ENCODE results near the gene PARM1. TPM values are rescaled to one million over a fixed set of nuclear protein-coding genes. Genes with fewer than 3 reads are reported as not detected.

Gene PARM1
- total RNA-seq, 2 experiments from 2014 or later, result not detected

DNA sequence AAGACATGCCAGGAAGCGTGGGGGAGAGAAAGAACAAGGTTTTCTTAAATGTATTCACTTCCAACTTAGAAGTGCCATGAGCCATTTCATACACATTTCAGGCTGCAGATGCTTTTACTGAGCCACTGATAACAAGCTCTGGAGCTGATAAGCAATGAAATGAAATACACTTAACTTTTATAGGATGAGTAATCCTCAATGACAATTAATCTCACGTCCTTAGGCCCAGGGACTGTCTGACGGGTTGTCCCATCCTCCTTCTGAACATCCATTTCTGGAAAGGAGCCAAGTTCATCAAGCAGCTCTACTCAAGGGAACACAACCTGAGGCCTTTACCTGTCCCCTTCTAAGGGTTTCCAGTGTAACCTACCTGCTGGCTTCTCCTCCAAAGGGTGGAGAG, 121.2 kb downstream of the PARM1 start:
- POLR2A ChIA-PET, result no interaction called here
- H3K27ac Mint-ChIP-seq, result no peak overlapping the region
- no peak for DNase-seq
- H3K4me3 Mint-ChIP-seq, result no peak overlapping the region
- CTCF ChIA-PET, result no interaction called here
- H3K27me3 Mint-ChIP-seq, result no peaks in the 10 kb centered on the region
- no peaks in the 10 kb centered on the region for H3K36me3 Mint-ChIP-seq (ENCODE audit: low read depth)
- H3K4me1 Mint-ChIP-seq, result no peaks in the 10 kb centered on the region
- no peaks in the 10 kb centered on the region for H3K9me3 Mint-ChIP-seq

DNA sequence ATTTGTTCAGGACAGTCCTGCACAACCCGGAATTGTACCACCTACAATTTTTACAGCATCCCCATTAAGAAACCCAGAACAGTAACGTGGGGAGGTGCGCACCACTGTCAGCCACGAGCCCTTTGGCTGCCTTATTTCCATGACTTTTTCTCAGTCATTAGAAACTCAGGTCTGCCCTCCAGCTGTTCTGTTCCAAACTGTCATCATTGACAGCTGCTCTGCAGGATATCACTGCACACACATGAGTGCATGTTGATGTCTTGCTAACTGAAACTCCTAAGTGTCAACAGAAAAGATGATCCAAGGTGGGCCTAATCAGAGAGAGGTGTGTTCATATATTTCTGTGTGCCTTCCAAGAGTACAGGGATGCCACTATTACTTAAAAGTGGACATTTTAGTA, 123.4 kb downstream of the PARM1 start:
- DNase-seq, result no peak
- Mint-ChIP-seq H3K36me3 (ENCODE audit: low read depth) (no peaks in the 10 kb centered on the region), H3K4me3 (no peak overlapping the region), H3K27ac (no peak overlapping the region), H3K9me3 (no peaks in the 10 kb centered on the region), H3K27me3 (no peaks in the 10 kb centered on the region), H3K4me1 (no peaks in the 10 kb centered on the region)
- CTCF ChIA-PET, result interaction anchor here (0.9 kb wide), 1 partner anchor 54 kb away, joined by 3 read pairs; no protein-coding TSS in a partner anchor
- POLR2A ChIA-PET, result no interaction called here

DNA sequence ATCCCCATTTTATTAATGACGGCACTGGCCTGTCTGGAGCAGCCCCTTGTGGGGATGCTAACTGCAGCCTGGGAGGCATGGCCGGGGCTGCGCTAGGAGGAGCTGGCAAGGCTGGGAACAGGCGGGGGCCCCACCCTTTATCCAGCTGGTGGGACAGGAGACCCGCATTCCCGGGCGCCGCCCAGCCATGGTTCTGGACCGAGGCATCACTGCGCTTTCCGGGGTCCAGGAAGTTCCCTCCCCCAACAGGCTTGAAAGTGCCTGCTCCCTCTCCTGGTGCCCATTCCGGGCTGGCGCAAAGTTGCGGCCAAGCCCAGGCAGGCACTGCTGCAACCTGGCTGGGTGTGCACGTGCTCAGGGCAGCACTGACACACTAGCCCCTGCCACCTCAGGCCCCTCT, 124.5 kb downstream of the PARM1 start:
- POLR2A ChIA-PET, result no interaction called here
- Mint-ChIP-seq H3K27ac (no peak overlapping the region), H3K4me3 (no peak overlapping the region), H3K27me3 (no peaks in the 10 kb centered on the region), H3K4me1 (no peaks in the 10 kb centered on the region), H3K9me3 (no peaks in the 10 kb centered on the region), H3K36me3 (ENCODE audit: low read depth) (no peaks in the 10 kb centered on the region)
- CTCF ChIA-PET, result interaction anchor here (0.9 kb wide), 1 partner anchor 53 kb away, joined by 3 read pairs; no protein-coding TSS in a partner anchor
- DNase-seq, result no peak

DNA sequence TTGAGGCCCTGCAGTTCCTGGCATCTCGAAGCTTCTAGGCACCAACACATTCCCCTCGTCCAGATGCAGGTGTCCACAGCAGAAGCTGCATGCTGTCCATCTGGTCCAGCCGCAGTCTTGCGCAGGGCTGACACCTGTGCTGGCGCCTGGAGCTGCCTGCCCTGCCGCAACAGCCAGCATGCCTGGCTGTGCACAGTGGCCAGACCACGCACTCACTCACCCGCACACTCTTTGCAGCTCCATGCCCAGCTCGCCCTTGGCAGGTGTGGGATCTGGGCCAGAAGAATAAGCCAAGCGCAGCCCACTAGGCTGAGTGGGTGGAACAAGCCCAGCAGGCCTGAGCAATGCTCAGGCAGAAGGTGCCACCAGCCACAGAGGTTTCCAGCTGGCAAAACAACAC, 125.6 kb downstream of the PARM1 start:
- H3K4me3 Mint-ChIP-seq, result no peak overlapping the region
- no peaks in the 10 kb centered on the region for H3K27me3 Mint-ChIP-seq
- DNase-seq, result no peak
- H3K4me1 Mint-ChIP-seq, result no peaks in the 10 kb centered on the region
- no peaks in the 10 kb centered on the region for H3K36me3 Mint-ChIP-seq (ENCODE audit: low read depth)
- no peaks in the 10 kb centered on the region for H3K9me3 Mint-ChIP-seq
- POLR2A ChIA-PET, result no interaction called here
- no peak overlapping the region for H3K27ac Mint-ChIP-seq
- CTCF ChIA-PET, result no interaction called here

DNA sequence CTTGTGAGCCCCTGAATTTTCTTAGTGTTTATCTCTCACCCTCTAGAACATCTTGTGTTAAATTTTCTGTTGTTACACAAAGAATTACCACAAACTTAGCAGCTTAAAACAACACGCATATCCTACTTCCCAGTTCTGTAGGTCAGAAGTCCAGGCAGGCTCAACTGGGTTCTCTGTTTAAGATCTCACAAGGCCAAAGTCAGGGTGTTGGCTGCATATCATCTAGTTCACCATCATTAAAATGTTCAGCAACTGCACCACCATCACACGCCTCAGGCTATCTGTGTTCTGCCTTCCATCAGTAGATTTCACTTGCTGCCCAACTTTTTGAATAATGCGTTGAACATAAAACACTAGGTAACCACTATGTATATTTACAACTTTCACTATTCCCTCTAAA, 130.5 kb downstream of the PARM1 start:
- no peak overlapping the region for H3K4me3 Mint-ChIP-seq
- DNase-seq, result no peak
- H3K36me3 Mint-ChIP-seq (ENCODE audit: low read depth), result no peaks in the 10 kb centered on the region
- ChIA-PET CTCF (no interaction called here), POLR2A (no interaction called here)
- H3K4me1 Mint-ChIP-seq, result no peaks in the 10 kb centered on the region
- no peaks in the 10 kb centered on the region for H3K27me3 Mint-ChIP-seq
- H3K27ac Mint-ChIP-seq, result no peak overlapping the region
- H3K9me3 Mint-ChIP-seq, result no peaks in the 10 kb centered on the region

DNA sequence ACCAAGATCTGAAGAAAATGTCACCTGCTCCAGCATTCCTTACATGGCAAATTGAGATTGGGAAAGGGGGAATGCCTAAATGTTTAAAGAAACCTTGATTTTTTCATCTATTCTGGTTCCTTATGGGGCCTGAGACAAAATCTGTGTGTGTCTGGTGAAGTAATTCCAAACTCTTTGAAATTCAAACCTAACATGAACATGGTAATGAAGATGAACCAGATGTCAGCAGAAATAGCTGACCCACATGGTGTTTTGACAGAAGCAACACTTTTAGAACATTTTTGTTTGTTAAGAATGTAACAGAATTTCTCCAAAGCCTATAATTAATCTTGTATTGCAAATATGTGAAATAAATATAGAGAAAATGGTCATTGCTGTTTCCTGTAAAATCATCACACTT, 133.0 kb downstream of the PARM1 start:
- H3K4me3 Mint-ChIP-seq, result no peak overlapping the region
- no peaks in the 10 kb centered on the region for H3K4me1 Mint-ChIP-seq
- ChIA-PET POLR2A (no interaction called here), CTCF (no interaction called here)
- no peaks in the 10 kb centered on the region for H3K36me3 Mint-ChIP-seq (ENCODE audit: low read depth)
- H3K9me3 Mint-ChIP-seq, result no peaks in the 10 kb centered on the region
- no peak overlapping the region for H3K27ac Mint-ChIP-seq
- H3K27me3 Mint-ChIP-seq, result no peaks in the 10 kb centered on the region
- no peak for DNase-seq

DNA sequence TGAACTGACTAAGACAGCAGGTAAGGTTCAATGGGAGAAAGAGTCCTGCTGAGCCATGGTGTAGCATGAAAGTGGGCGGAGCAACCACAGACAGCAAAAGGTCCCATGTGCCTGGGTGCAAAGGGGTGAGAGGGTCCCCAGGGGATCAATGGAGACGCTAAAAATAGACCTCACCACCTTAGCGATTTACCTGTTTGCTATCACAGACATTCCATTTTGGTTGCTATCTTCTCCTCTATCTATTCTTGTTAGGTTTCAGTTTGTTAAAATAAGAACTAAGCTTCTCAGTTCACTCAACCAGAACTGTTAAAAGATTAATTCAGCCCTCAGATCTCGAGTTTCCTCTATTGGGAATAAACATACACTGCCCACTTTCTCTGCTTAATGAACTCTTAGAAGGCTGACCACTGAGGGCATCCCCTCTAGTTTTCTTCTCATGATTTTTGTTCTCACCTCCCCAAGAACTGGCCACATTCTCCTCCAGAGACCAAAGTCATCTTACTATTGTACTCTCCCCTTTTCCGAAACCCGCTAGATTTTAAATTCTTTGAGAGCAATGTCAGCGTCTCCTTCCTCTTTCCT, 136.7 kb downstream of the PARM1 start:
- Mint-ChIP-seq H3K27me3 (no peaks in the 10 kb centered on the region), H3K9me3 (no peaks in the 10 kb centered on the region), H3K4me1 (no peaks in the 10 kb centered on the region), H3K36me3 (ENCODE audit: low read depth) (no peaks in the 10 kb centered on the region), H3K4me3 (no peak overlapping the region), H3K27ac (no peak overlapping the region)
- POLR2A ChIA-PET, result no interaction called here
- CTCF ChIA-PET, result interaction anchor here (0.6 kb wide), 1 partner anchor 38 kb away, joined by 3 read pairs; no protein-coding TSS in a partner anchor
- no peak for DNase-seq

DNA sequence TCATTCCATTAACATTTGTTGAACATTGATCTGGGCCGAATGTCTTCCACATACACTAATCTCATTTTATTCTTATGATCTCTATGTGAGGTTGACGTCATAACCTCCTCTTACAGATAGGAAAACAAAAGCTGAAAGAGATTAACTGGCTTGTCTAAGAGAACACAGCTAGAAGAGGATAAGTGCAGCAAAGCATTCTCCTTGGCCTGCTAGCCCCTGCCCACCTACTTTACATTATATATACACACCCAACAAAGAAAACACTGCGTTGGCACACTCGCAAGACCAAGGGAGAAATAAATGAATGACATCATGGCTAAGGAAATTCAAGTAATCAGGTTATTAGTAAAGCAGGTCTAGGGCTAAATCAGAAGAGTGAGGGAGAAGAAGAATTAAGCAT, 138.4 kb downstream of the PARM1 start:
- H3K36me3 Mint-ChIP-seq (ENCODE audit: low read depth), result no peaks in the 10 kb centered on the region
- CTCF ChIA-PET, result no interaction called here
- DNase-seq, result no peak
- H3K4me1 Mint-ChIP-seq, result no peaks in the 10 kb centered on the region
- H3K9me3 Mint-ChIP-seq, result no peaks in the 10 kb centered on the region
- no peaks in the 10 kb centered on the region for H3K27me3 Mint-ChIP-seq
- H3K27ac Mint-ChIP-seq, result no peak overlapping the region
- POLR2A ChIA-PET, result no interaction called here
- H3K4me3 Mint-ChIP-seq, result no peak overlapping the region

DNA sequence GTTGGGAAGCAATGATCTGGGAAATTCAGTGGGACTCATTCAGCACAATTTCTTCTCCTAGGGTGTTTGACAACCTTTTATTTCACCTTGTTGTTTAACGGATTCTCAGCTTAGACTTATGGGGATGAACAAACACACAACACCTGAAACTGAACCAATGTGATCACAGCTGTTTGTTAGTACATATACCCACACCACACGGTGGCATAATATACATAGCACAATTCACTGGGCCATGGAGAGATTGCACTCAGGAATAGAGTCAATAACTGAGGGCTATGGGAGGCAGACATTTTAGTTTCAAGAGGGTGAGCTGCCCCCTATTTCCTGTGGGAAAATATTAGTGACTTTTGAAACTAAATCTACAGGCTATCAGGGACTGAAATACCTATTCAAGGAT, 148.0 kb downstream of the PARM1 start:
- CTCF ChIA-PET, result no interaction called here
- POLR2A ChIA-PET, result no interaction called here

DNA sequence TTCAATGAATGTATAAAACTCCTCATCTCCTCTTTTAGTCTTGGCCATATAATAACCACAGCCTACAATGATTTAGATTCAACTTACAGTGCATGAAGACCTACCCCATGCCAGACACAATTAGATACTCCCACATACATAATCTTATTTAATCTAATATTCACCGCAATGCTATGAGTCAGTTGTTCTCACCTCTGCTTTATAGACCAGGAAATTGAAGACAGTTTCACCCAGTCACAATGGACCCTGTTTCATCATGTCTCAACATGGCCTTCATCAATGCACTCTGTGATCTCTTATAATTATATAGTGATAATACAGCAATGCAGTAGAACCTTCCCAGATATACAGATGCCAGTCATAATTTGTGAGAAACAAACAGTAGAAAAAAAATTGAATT, 148.6 kb downstream of the PARM1 start:
- Mint-ChIP-seq H3K4me3 (no peak overlapping the region), H3K27ac (no peak overlapping the region), H3K36me3 (ENCODE audit: low read depth) (no peaks in the 10 kb centered on the region), H3K27me3 (no peaks in the 10 kb centered on the region), H3K4me1 (no peaks in the 10 kb centered on the region), H3K9me3 (no peaks in the 10 kb centered on the region)
- POLR2A ChIA-PET, result no interaction called here
- no peak for DNase-seq
- CTCF ChIA-PET, result no interaction called here

More for the DNA sequence above, 148.0 kb downstream of the PARM1 start:
- H3K4me1 Mint-ChIP-seq, result no peaks in the 10 kb centered on the region
- DNase-seq, result no peak
- no peaks in the 10 kb centered on the region for H3K9me3 Mint-ChIP-seq
- no peaks in the 10 kb centered on the region for H3K27me3 Mint-ChIP-seq
- H3K27ac Mint-ChIP-seq, result no peak overlapping the region
- no peaks in the 10 kb centered on the region for H3K36me3 Mint-ChIP-seq (ENCODE audit: low read depth)
- H3K4me3 Mint-ChIP-seq, result no peak overlapping the region

DNA sequence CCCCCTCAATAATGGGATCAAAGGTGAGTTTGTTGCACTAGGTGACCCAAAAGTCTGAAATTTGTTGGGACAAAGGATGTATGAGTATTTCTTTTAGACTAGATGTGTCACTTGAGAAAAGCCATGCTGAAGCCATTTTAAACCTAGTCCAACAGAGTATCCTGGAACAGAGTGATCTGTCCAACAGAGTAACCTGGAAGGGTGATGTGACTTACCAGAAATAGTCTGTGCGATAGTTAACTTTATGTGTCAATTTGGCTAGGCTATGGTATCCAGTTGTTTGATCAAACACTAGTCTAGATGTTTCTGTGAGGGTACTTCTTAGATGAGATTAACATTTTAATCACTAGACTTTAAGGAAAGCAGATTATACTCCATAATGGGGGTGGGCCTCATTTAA, 154.5 kb downstream of the PARM1 start:
- H3K27ac Mint-ChIP-seq, result no peak overlapping the region
- CTCF ChIA-PET, result no interaction called here
- H3K4me3 Mint-ChIP-seq, result no peak overlapping the region
- peaks cover 2% of the 10 kb centered on the region for H3K9me3 Mint-ChIP-seq
- H3K36me3 Mint-ChIP-seq (ENCODE audit: low read depth), result no peaks in the 10 kb centered on the region
- no peaks in the 10 kb centered on the region for H3K27me3 Mint-ChIP-seq
- POLR2A ChIA-PET, result no interaction called here
- DNase-seq, result no peak
- no peaks in the 10 kb centered on the region for H3K4me1 Mint-ChIP-seq

DNA sequence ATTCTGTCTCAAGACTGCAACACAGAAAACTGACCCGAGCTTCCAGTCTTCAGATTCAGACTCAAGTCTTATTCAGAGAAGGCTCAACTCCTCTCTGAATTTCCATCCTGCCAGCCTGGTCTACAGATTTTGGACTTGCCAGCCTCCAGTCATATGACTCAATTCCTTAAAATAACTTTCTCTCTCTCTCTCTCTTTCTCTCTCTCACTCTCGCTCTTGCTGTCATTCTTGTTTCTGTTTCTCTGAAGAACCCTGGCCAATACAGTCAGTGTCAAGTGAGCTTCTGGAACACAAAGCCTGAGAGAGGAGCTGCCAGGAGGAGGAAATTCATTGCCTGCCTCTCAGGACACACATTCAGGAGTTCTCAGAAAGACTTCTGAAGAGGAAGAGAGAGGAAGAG, 154.9 kb downstream of the PARM1 start:
- H3K27me3 Mint-ChIP-seq, result no peaks in the 10 kb centered on the region
- DNase-seq, result no peak
- H3K9me3 Mint-ChIP-seq, result peaks cover 2% of the 10 kb centered on the region
- ChIA-PET CTCF (no interaction called here), POLR2A (no interaction called here)
- no peaks in the 10 kb centered on the region for H3K4me1 Mint-ChIP-seq
- H3K27ac Mint-ChIP-seq, result no peak overlapping the region
- H3K36me3 Mint-ChIP-seq (ENCODE audit: low read depth), result no peaks in the 10 kb centered on the region
- no peak overlapping the region for H3K4me3 Mint-ChIP-seq

DNA sequence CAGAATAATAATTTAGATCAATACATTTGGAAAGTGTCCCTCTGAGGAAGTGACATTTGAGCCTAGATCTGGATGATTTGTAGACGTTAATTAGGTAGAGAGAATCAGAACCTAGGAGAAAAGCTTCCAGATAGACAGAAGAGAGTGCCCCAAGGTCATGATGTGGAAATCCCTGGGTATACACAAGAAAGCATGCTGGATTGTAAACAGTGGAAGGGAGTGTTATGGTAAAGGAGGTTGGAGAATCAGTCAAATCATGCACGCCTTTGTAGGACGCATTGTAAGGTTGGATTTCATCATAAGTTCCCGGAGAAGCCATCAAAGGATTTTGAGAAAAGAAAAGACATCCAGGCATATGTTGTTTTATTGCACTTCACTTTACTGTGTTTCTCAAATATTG, 156.3 kb downstream of the PARM1 start:
- CTCF ChIA-PET, result no interaction called here
- DNase-seq, result no peak
- no peak overlapping the region for H3K4me3 Mint-ChIP-seq
- H3K4me1 Mint-ChIP-seq, result no peaks in the 10 kb centered on the region
- H3K27me3 Mint-ChIP-seq, result no peaks in the 10 kb centered on the region
- POLR2A ChIA-PET, result no interaction called here
- no peaks in the 10 kb centered on the region for H3K36me3 Mint-ChIP-seq (ENCODE audit: low read depth)
- no peak overlapping the region for H3K27ac Mint-ChIP-seq
- H3K9me3 Mint-ChIP-seq, result peaks cover 2% of the 10 kb centered on the region

DNA sequence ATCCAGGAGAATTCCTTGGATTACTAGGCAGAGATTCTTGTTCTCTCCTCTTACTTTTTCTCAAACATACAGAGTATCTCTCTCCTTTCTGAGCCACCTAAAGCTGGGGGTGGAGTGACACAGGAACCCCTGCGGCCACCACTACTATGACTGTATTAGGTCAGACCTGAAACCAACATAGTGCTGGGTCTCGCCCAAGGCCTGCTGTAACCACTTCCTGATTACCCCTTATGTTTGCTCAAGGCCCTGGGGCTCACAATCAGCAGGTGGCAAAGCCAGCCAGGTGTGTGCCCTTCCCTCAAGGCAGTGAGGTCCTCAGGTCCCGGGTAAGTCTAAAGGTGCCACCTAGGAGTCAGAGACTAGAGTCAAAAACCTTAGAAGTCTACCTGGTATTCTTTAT, 166.4 kb downstream of the PARM1 start:
- ChIA-PET POLR2A (no interaction called here), CTCF (no interaction called here)
- Mint-ChIP-seq H3K9me3 (peaks cover 15% of the 10 kb centered on the region), H3K36me3 (ENCODE audit: low read depth) (no peaks in the 10 kb centered on the region), H3K27me3 (no peaks in the 10 kb centered on the region), H3K4me3 (no peak overlapping the region), H3K27ac (no peak overlapping the region), H3K4me1 (no peaks in the 10 kb centered on the region)
- no peak for DNase-seq
